Tibial artery (tissue), 4 donors: Measurements from ENCODE around the gene ATG16L2.

Experiments
- DNase-seq, 2 donors: peaks; one replicate each; pipeline ENCODE4 v3.0.0-alpha.2; 2019
- H3K27ac ChIP-seq, 2 donors: fragments of 200-600 bp; sonication (generic) in 1 of 2; 1 replicate in 1 of 2; 2 replicates in 1 of 2; pipeline ENCODE4 v1.5.1; 2018 to 2019; ENCODE audit warnings: mild to moderate bottlenecking in 1 of 2
- H3K27me3 ChIP-seq, 2 donors: fragments of 200-600 bp; sonication (generic) in 1 of 2; one replicate each; pipeline versions ENCODE4 v1.5.1 to v1.6.0; 2016 to 2019
- H3K36me3 ChIP-seq, 3 donors: fragments of 200-600 bp; sonication (generic) in 2 of 3; one replicate each; pipeline ENCODE4 v1.5.1; 2016 to 2019; ENCODE audit warnings: mild to moderate bottlenecking in 2 of 3
- H3K4me1 ChIP-seq, 4 donors: fragments of 200-600 bp; sonication (generic) in 2 of 4; 1 replicate in 3 of 4; 2 replicates in 1 of 4; pipeline ENCODE4 v1.5.1; 2016 to 2019
- H3K4me3 ChIP-seq, 2 donors: fragments of 200-600 bp; sonication (generic) in 1 of 2; 1 replicate in 1 of 2; 2 replicates in 1 of 2; pipeline ENCODE4 v1.5.1; 2018 to 2019; ENCODE audit warnings: mild to moderate bottlenecking in 2 of 2
- H3K9me3 ChIP-seq, 3 donors: fragments of 200-600 bp; sonication (generic) in 1 of 3; one replicate each; pipeline ENCODE4 v1.5.1; 2016 to 2019
- CTCF ChIP-seq, 2 experiments: fragments of 200-600 bp in 1 of 2; fragments of 450-650 bp in 1 of 2; IDR thresholded peaks; one replicate each; pipeline ENCODE4 v1.5.1; 2017 to 2019; ENCODE audit warnings: antibody characterized with exemption in 2 of 2, mild to moderate bottlenecking in 1 of 2, moderate library complexity in 1 of 2
- intact Hi-C: fragments of 100-400 bp; cut with DNase I; formaldehyde crosslinking; loops from one replicate; pipeline ENCODE4 v1.15.0; 2023; ENCODE audit warnings: low total_unique reads

The ATG16L2 gene

GRCh38 chr11:72836111-72836510, 21.9 kb downstream of the ATG16L2 start:
- intact Hi-C loops: no loop called here

GRCh38 chr11:72838691-72839305, 24.6 kb downstream of the ATG16L2 start:
- DNase-seq: no peak
- no peak for TF ChIP-seq CTCF (IDR thresholded peaks at IDR 0.05)
- Histone ChIP-seq H3K9me3 (no peaks in the 10 kb centered on the region), H3K4me3 (no peak overlapping the region), H3K27me3 (no peaks in the 10 kb centered on the region), H3K4me1 (peaks cover 11 to 60% (median 42%) of the 10 kb centered on the region in 4 donors), H3K27ac (peak overlapping the region; percentile 92 to 94), H3K36me3 (peaks cover 35 to 57% (median 40%) of the 10 kb centered on the region in 3 donors)
- intact Hi-C loops: no loop called here

More at GRCh38 chr11:72836111-72836510, 21.9 kb downstream of the ATG16L2 start:
- TF ChIP-seq CTCF (IDR thresholded peaks at IDR 0.05): no peak
- peak overlapping the region; percentile 92 to 94 for H3K27ac ChIP-seq
- H3K4me1 ChIP-seq: peaks cover 17 to 86% (median 68%) of the 10 kb centered on the region in 4 donors
- DNase-seq: no peak
- H3K36me3 ChIP-seq: peaks cover 17 to 32% (median 18%) of the 10 kb centered on the region in 3 donors
- H3K9me3 ChIP-seq: no peaks in the 10 kb centered on the region
- no peaks in the 10 kb centered on the region for H3K27me3 ChIP-seq
- H3K4me3 ChIP-seq: no peak overlapping the region

- TF ChIP-seq CTCF (IDR thresholded peaks at IDR 0.05): no peak
- Histone ChIP-seq H3K4me1 (peaks cover 7 to 49% (median 23%) of the 10 kb centered on the region in 4 donors), H3K9me3 (no peaks in the 10 kb centered on the region), H3K36me3 (peaks cover 35 to 57% (median 47%) of the 10 kb centered on the region in 3 donors), H3K27ac (peak overlapping the region in 1 of 2 donors; percentile 94), H3K4me3 (no peak overlapping the region), H3K27me3 (no peaks in the 10 kb centered on the region)
- DNase-seq: no peak
- intact Hi-C loops: no loop called here
Measured at GRCh38 chr11:72840780-72841179, 26.6 kb downstream of the ATG16L2 start.

GRCh38 chr11:72841397-72841796, 27.2 kb downstream of the ATG16L2 start:
- H3K27ac ChIP-seq: peak overlapping the region in 1 of 2 donors; percentile 2
- no peak overlapping the region for H3K4me3 ChIP-seq
- no peak for DNase-seq
- no peaks in the 10 kb centered on the region for H3K27me3 ChIP-seq
- intact Hi-C loops: no loop called here
- no peaks in the 10 kb centered on the region for H3K9me3 ChIP-seq
- H3K4me1 ChIP-seq: peaks cover 1 to 43% (median 17%) of the 10 kb centered on the region in 4 donors
- peaks cover 35 to 57% (median 47%) of the 10 kb centered on the region in 3 donors for H3K36me3 ChIP-seq
- TF ChIP-seq CTCF (IDR thresholded peaks at IDR 0.05): no peak

GRCh38 chr11:72842126-72842525, 27.9 kb downstream of the ATG16L2 start:
- H3K4me3 ChIP-seq: no peak overlapping the region
- no peak overlapping the region for H3K27ac ChIP-seq
- no peak for DNase-seq
- no peak for TF ChIP-seq CTCF (IDR thresholded peaks at IDR 0.05)
- H3K36me3 ChIP-seq: peaks cover 35 to 57% (median 47%) of the 10 kb centered on the region in 3 donors
- peaks cover 0 to 36% (median 11%) of the 10 kb centered on the region in 4 donors for H3K4me1 ChIP-seq
- H3K27me3 ChIP-seq: no peaks in the 10 kb centered on the region
- intact Hi-C loops: no loop called here
- no peaks in the 10 kb centered on the region for H3K9me3 ChIP-seq
